ENCODE data around the gene DGKG. TPM values are rescaled to one million over a fixed set of nuclear protein-coding genes. Genes with fewer than 3 reads are reported as not detected.

DGKG gene
- total and polyA plus RNA-seq, 7 donors, result 3.6 to 12.1 (median 8.0) TPM

DNA sequence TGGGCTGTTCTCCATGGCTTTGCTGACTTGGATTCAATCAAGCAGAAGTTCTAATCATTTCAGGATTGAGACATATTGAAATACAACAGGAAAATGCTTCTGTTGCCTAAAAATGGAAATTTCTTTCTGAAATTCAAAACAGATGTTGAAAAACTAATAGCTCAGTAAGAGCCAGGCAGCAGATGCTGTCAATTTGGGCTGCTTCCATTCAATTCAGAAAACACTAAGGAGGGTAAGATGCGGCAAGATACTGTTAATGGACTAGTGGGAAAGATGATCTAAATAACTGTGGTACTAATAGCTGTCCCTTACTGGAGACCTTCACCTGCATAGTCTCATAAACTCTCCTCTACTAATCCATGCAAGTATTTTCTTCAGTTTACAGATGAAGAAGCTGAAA is 53.5 kb downstream of the DGKG start:
- Histone ChIP-seq H3K27ac (no peak overlapping the region), H3K27me3 (ENCODE audit: insufficient read depth in 3 of 3, low read length in 2 of 3) (peaks cover 0 to 12% (median 0%) of the 10 kb centered on the region in 3 donors), H3K36me3 (ENCODE audit: insufficient read depth in 1 of 2, low read depth in 1 of 2) (no peaks in the 10 kb centered on the region), H3K4me1 (no peaks in the 10 kb centered on the region), H3K9me3 (no peaks in the 10 kb centered on the region), H3K4me3 (no peak overlapping the region)
- ATAC-seq, result no peak
- 83 to 94% (median 86%) methylated on average over 1 of the region's 1 CpG for WGBS, 3 donors
- intact Hi-C loops (cut with DNase I), result no loop called here
- DNase-seq, result no peak
- no peak for TF ChIP-seq CTCF (IDR thresholded peaks at IDR 0.05)

DNA sequence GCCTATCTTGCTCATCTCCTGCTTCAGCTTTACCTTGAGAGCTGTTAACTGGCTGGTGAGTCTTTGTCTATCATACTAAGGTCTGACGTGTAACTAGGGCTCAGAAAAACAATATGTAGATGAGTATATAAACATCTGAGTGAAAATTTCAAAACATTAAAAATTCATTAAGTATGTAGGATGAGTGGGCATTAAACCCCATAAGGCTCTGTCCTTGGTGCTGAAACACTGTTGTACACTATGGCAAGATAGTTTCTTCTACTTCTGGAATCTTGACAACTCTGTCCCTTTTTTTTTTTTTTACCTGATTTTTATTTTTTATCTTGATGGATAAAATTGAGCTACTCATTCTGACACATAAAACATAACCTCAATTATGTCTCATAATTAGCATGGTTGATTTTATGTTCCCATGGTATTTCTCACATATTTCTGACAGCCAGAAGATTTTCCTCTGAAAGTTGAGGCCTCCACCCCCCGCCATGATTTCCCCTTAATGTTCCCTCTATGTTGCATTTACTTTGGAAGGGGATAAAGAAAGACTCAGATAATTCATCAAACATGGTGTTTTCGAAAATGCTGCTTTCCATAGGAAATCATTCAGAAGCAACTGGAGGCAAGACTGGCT is 54.3 kb downstream of the DGKG start:
- H3K36me3 ChIP-seq (ENCODE audit: insufficient read depth in 1 of 2, low read depth in 1 of 2), result no peaks in the 10 kb centered on the region
- H3K27me3 ChIP-seq (ENCODE audit: insufficient read depth in 3 of 3, low read length in 2 of 3), result peaks cover 0 to 12% (median 0%) of the 10 kb centered on the region in 3 donors
- no peak overlapping the region for H3K27ac ChIP-seq
- no peak overlapping the region for H3K4me3 ChIP-seq
- intact Hi-C loops (cut with DNase I), result no loop called here
- H3K9me3 ChIP-seq, result no peaks in the 10 kb centered on the region
- no peak for ATAC-seq
- no peak for DNase-seq
- WGBS, 3 donors, result 54 to 59% (median 59%) methylated on average over 3 of the region's 3 CpGs
- no peak for TF ChIP-seq CTCF (IDR thresholded peaks at IDR 0.05)
- no peaks in the 10 kb centered on the region for H3K4me1 ChIP-seq

DNA sequence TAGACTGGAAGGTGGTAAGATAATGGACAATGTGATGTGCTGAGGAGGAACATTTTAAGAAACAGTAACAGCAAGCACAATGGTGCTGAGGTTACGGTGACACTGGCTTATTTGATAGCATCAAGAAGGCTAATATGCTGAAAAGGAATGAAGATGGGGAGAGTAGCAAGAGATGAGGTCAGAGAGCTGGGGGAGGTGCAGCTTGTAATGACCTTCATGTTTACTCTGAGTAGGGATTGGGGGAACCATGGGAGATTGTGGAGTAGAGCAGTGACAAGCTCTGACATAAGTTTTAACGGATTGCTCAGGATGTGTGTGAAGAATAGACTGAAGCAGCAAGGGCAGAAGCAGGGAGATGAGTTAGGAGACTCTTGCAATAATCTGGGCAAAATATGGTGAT is 56.7 kb downstream of the DGKG start:
- 71 to 83% (median 75%) methylated on average over 2 of the region's 2 CpGs for WGBS, 3 donors
- no peaks in the 10 kb centered on the region for H3K36me3 ChIP-seq (ENCODE audit: insufficient read depth in 1 of 2, low read depth in 1 of 2)
- intact Hi-C loops (cut with DNase I), result no loop called here

DNA sequence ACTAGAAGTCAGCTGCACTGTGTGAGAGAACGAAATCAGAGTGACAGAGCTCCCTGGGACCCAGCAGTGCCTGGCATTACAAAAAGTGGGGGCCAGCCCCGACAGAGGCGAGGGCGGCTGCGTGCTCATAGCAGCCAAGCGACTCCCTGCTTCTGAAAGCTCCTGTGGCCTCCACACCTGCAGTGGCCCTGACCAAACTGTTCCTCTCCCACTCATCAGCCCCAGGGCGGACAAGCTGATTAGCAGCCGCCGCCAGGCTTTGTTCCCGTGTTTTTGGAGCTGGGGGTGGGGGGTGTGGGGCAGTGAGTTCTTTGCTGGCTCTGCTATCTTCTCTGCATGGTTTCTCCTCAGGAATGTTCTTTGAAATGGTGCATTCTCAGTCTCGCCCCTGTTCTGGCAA is 58.1 kb downstream of the DGKG start:
- H3K36me3 ChIP-seq (ENCODE audit: insufficient read depth in 1 of 2, low read depth in 1 of 2), result no peaks in the 10 kb centered on the region
- no peak for ATAC-seq

More for the DNA sequence above, 56.7 kb downstream of the DGKG start:
- Histone ChIP-seq H3K27me3 (ENCODE audit: insufficient read depth in 3 of 3, low read length in 2 of 3) (peaks cover 0 to 12% (median 0%) of the 10 kb centered on the region in 3 donors), H3K4me3 (no peak overlapping the region), H3K4me1 (no peaks in the 10 kb centered on the region), H3K27ac (no peak overlapping the region), H3K9me3 (no peaks in the 10 kb centered on the region)
- no peak for ATAC-seq
- TF ChIP-seq CTCF (IDR thresholded peaks at IDR 0.05), result no peak
- DNase-seq, result no peak

More for the DNA sequence above, 58.1 kb downstream of the DGKG start:
- H3K27me3 ChIP-seq (ENCODE audit: insufficient read depth in 3 of 3, low read length in 2 of 3), result peaks cover 0 to 12% (median 0%) of the 10 kb centered on the region in 3 donors
- no peak for DNase-seq
- no peaks in the 10 kb centered on the region for H3K4me1 ChIP-seq
- TF ChIP-seq CTCF (IDR thresholded peaks at IDR 0.05), result no peak
- H3K4me3 ChIP-seq, result no peak overlapping the region
- WGBS, 3 donors, result 15 to 29% (median 19%) methylated on average over 10 to 11 of the region's 11 CpGs
- intact Hi-C loops (cut with DNase I), result no loop called here
- H3K27ac ChIP-seq, result no peak overlapping the region
- H3K9me3 ChIP-seq, result no peaks in the 10 kb centered on the region

Data from psoas muscle (tissue), 8 donors.